BJ (cell line): ENCODE results near the gene LDLRAD3. TPM values are rescaled to one million over a fixed set of nuclear protein-coding genes. Genes with fewer than 3 reads are reported as not detected.

Source experiments
- CTCF ChIA-PET: fragments of 350-600 bp; formaldehyde crosslinking; extraction: SDS; loops from one replicate; lab custom pipeline; 2021; ENCODE audit warnings: antibody characterized with exemption, inconsistent platforms; lab: Yijun Ruan, JAX
- POLR2A ChIA-PET: fragments of 300-600 bp; sonication (Branson Sonifier 250); formaldehyde crosslinking; extraction: SDS; loops from one replicate; lab custom pipeline; 2021; ENCODE audit warnings: antibody characterized with exemption; lab: Charles Lee
- DNase-seq: peaks from one replicate; pipeline ENCODE4 v3.0.0-alpha.2; 2011; ENCODE audit warnings: low read depth
- H3K27me3 ChIP-seq: 2 replicates; pipeline ENCODE4 v1.6.0; 2011; ENCODE audit warnings: low read length; ENCODE audit not compliant: control insufficient read depth, insufficient read depth
- H3K36me3 ChIP-seq: 2 replicates; pipeline ENCODE4 v1.5.1; 2011; ENCODE audit warnings: low read length; ENCODE audit not compliant: control insufficient read depth, insufficient read depth
- H3K4me3 ChIP-seq: 2 replicates; pipeline ENCODE4 v1.5.1; 2011; ENCODE audit warnings: low read depth, mild to moderate bottlenecking, control low read depth, low read length
- polyA plus RNA-seq: library from polyadenylated mRNA; depleted of rRNA; stranded (reverse); fragments of >200 nt; gene quantifications from 2 replicates; pipeline ENCODE4 v1.2.3, GENCODE V29; 2011
- TF ChIP-seq, protein P1 (sequence below): IDR thresholded peaks from 2 replicates; pipeline ENCODE4 v1.5.1; 2011; ENCODE audit warnings: low read depth, mild to moderate bottlenecking, control low read depth, inconsistent platforms, low read length, moderate library complexity; ENCODE audit not compliant: insufficient read depth

The LDLRAD3 gene
- polyA plus RNA-seq, 1 experiment: 3.5 TPM

DNA sequence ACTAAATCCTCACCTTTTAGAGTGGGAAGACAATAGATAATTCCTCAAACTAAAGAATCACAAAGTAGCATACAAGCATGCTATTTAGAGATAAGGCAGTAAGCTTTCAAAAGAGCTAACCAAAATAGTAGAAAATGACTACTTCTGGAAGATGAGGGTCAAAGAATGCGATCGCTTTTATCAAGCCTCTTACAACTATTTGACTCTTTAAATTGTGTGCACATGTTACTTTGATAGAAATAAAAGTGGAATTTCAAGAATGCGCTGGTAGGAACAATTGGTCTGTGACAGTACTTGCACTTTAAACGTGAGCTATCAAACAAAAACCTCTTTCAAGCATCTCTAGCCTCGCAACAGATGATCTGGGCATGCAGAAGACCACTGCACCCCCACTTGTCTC is 248.1 kb downstream of the LDLRAD3 start:
- TF ChIP-seq, protein P1, sequence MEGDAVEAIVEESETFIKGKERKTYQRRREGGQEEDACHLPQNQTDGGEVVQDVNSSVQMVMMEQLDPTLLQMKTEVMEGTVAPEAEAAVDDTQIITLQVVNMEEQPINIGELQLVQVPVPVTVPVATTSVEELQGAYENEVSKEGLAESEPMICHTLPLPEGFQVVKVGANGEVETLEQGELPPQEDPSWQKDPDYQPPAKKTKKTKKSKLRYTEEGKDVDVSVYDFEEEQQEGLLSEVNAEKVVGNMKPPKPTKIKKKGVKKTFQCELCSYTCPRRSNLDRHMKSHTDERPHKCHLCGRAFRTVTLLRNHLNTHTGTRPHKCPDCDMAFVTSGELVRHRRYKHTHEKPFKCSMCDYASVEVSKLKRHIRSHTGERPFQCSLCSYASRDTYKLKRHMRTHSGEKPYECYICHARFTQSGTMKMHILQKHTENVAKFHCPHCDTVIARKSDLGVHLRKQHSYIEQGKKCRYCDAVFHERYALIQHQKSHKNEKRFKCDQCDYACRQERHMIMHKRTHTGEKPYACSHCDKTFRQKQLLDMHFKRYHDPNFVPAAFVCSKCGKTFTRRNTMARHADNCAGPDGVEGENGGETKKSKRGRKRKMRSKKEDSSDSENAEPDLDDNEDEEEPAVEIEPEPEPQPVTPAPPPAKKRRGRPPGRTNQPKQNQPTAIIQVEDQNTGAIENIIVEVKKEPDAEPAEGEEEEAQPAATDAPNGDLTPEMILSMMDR: no peak
- H3K36me3 ChIP-seq: no peaks in the 10 kb centered on the region
- no peak overlapping the region for H3K4me3 ChIP-seq
- H3K27me3 ChIP-seq: no peaks in the 10 kb centered on the region
- POLR2A ChIA-PET: no interaction called here
- CTCF ChIA-PET: no interaction called here
- no peak for DNase-seq

DNA sequence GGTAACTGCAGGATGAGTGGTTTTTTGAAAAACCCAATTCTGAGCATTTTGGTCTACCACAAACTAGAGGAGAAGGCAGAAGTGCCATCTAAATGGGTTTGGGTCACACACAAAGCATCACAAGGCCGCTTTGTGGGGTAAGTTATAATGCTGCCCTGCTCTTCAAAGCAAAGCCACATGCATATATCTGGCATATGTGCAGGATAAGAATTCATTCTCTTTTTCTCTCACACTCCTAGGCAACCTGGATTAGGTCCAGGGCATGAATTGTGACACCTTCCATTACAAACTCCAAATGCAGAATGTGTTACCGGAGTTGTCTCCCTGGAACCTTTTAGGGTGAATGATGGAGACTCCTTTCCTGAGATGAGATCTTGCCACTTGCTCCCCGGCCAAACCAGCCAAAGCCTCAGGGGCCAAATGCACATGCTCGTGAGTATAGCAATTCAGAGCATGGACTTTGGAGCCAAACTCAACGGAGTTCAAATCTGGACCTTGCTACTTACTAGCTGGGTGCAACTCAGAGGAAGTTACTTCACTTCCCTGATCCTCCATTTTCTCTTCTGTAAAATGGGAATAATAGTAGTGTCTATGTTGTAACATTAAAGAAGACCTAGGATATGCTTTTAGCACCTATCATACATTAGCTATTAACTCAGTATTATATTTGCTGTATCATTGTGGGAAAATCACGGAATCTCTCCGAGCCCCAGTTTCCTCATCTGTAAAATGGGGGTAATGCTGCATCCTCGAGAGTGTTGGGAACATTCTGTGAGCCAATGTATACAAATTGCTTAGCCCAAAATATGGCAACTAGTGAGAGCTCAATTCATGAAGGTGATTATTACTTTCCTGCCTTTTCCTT is 248.8 kb downstream of the LDLRAD3 start:
- no peak for DNase-seq
- Histone ChIP-seq H3K4me3 (no peak overlapping the region), H3K27me3 (no peaks in the 10 kb centered on the region), H3K36me3 (no peaks in the 10 kb centered on the region)
- CTCF ChIA-PET: interaction anchor here (1.4 kb wide), 1 partner anchor 371 kb away, joined by 3 read pairs; no protein-coding TSS in a partner anchor
- TF ChIP-seq, protein P1: no peak
- POLR2A ChIA-PET: no interaction called here

DNA sequence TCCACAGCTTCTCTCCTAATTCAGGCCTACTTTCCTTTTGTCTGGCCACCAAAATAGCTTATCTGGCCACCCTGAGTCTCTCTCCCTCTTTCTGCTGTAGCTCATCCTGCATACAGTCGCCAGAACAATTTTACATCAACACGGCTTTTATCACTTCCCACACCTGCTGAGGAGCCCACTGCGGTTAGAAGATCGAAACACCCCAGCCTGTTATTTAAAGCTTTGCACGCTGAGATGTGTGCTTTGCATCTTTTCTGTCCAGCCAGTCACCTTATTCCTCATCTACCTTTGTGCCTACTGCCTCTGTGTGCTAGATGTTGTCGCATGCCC is 249.4 kb downstream of the LDLRAD3 start:
- CTCF ChIA-PET: interaction anchor here (1.4 kb wide), 1 partner anchor 371 kb away, joined by 3 read pairs; no protein-coding TSS in a partner anchor
- no peaks in the 10 kb centered on the region for H3K36me3 ChIP-seq
- no peak for DNase-seq
- no peaks in the 10 kb centered on the region for H3K27me3 ChIP-seq
- TF ChIP-seq, protein P1: no peak
- POLR2A ChIA-PET: no interaction called here
- H3K4me3 ChIP-seq: no peak overlapping the region

DNA sequence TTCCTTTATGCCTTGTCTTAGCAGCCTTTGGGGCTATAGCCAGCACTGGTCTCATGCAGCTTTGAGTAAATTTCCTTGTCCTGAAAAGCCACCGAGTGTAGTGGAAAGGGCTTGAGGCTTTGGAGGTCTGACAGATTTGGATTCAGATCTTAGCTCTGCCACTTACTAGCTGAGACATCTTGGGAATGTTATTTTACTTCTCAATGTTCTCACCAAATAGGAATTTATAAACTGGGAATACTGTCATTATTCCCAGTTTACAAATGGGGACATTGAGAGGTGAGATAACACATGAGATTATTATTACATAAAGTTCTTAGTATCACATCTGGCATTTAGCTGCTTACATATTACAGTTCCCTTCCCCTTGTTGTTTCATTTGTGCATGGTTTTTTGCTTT is 249.9 kb downstream of the LDLRAD3 start:
- POLR2A ChIA-PET: interaction anchor here (0.6 kb wide), 1 partner anchor 19 kb away, joined by 7 read pairs; no protein-coding TSS in a partner anchor
- no peaks in the 10 kb centered on the region for H3K27me3 ChIP-seq
- peak; percentile 10 for DNase-seq
- CTCF ChIA-PET: interaction anchor here (1.4 kb wide), 1 partner anchor 372 kb away, joined by 3 read pairs; no protein-coding TSS in a partner anchor
- H3K36me3 ChIP-seq: no peaks in the 10 kb centered on the region
- H3K4me3 ChIP-seq: no peak overlapping the region
- TF ChIP-seq, protein P1: no peak
